SK-N-MC (cell line): ENCODE measurements around the gene WFDC11.
"Not testable (repeated sequence)": the region's sequence is repeated elsewhere in the genome, so short reads cannot be mapped to it uniquely, and the experiment has no call there.

Experiments used
- DNase-seq: peaks from one replicate; pipeline ENCODE4 v3.0.0-alpha.2; 2011; ENCODE audit warnings: low read depth, low spot score
- H3K27ac ChIP-seq: fragments of 200-600 bp; sonication (generic); 2 replicates; pipeline ENCODE4 v1.5.1; 2016; ENCODE audit warnings: mixed run types
- H3K36me3 ChIP-seq: fragments of 200-600 bp; sonication (generic); 2 replicates; pipeline ENCODE4 v1.6.1; 2017; ENCODE audit warnings: antibody characterized with exemption, low read length, mixed read lengths; ENCODE audit not compliant: insufficient read depth
- H3K4me3 ChIP-seq: fragments of 200-600 bp; sonication (generic); 2 replicates; pipeline ENCODE4 v1.5.1; 2016
- H3K9ac ChIP-seq: fragments of 200-600 bp; sonication (generic); 2 replicates; pipeline ENCODE4 v1.8.0; 2017; ENCODE audit warnings: mixed run types, mixed read lengths; ENCODE audit not compliant: insufficient read length
- H3K9me3 ChIP-seq: fragments of 200-600 bp; sonication (generic); 2 replicates; pipeline ENCODE4 v1.6.1; 2017; ENCODE audit warnings: low read depth, mild to moderate bottlenecking, antibody characterized with exemption, low read length, moderate library complexity, mixed read lengths
- EZH2 ChIP-seq: fragments of 200-600 bp; sonication (generic); IDR thresholded peaks from one replicate; pipeline ENCODE4 v1.6.1; 2017; ENCODE audit warnings: antibody characterized with exemption
- FOXP2 ChIP-seq: optimal IDR thresholded peaks from 2 replicates; pipeline ENCODE3; 2011; ENCODE audit warnings: mild to moderate bottlenecking, moderate library complexity; ENCODE audit not compliant: insufficient read depth; ENCODE audit errors: extremely low read length, control extremely low read depth
- POLR2AphosphoS5 ChIP-seq: IDR thresholded peaks from 2 replicates; pipeline ENCODE4 v1.6.1; 2012; ENCODE audit warnings: mild to moderate bottlenecking, low read depth, low read length, borderline replicate concordance

WFDC11 gene

GRCh38 chr20:45672765-45673164, 2.7 kb upstream of the WFDC11 start:
- DNase-seq: no peak
- Histone ChIP-seq H3K4me3 (no peak overlapping the region), H3K27ac (no peak overlapping the region), H3K36me3 (no peaks in the 10 kb centered on the region), H3K9ac (no peak overlapping the region), H3K9me3 (no peaks in the 10 kb centered on the region)
- no peak for TF ChIP-seq FOXP2
- TF ChIP-seq EZH2: no peak
- no peak for TF ChIP-seq POLR2AphosphoS5

DNA sequence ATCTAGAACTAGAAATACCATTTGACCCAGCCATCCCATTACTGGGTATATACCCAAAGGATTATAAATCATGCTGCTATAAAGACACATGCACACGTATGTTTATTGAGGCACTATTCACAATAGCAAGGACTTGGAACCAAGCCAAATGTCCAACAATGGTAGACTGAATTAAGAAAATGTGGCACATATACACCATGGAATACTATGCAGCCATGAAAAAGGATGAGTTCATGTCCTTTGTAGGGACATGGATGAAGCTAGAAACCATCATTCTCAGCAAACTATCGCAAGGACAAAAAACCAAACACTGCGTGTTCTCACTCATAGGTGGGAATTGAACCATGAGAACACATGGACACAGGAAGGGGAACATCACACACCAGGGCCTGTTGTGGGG, 13.0 kb downstream of the WFDC11 start:
- H3K9me3 ChIP-seq, H3K4me3 ChIP-seq, H3K36me3 ChIP-seq, DNase-seq, H3K27ac ChIP-seq, H3K9ac ChIP-seq: not testable (repeated sequence)

GRCh38 chr20:45651726-45652125, 18.3 kb downstream of the WFDC11 start:
- not testable (repeated sequence) for H3K4me3 ChIP-seq, H3K27ac ChIP-seq, H3K36me3 ChIP-seq, H3K9ac ChIP-seq, H3K9me3 ChIP-seq, DNase-seq

- H3K36me3 ChIP-seq: no peaks in the 10 kb centered on the region
- H3K9me3 ChIP-seq: no peaks in the 10 kb centered on the region
- no peak for TF ChIP-seq POLR2AphosphoS5
- TF ChIP-seq EZH2: no peak
- no peak for TF ChIP-seq FOXP2
- DNase-seq: no peak
- no peak overlapping the region for H3K27ac ChIP-seq
- no peak overlapping the region for H3K4me3 ChIP-seq
- H3K9ac ChIP-seq: no peak overlapping the region
Observed at GRCh38 chr20:45649312-45649863, 20.7 kb downstream of the WFDC11 start.

DNA sequence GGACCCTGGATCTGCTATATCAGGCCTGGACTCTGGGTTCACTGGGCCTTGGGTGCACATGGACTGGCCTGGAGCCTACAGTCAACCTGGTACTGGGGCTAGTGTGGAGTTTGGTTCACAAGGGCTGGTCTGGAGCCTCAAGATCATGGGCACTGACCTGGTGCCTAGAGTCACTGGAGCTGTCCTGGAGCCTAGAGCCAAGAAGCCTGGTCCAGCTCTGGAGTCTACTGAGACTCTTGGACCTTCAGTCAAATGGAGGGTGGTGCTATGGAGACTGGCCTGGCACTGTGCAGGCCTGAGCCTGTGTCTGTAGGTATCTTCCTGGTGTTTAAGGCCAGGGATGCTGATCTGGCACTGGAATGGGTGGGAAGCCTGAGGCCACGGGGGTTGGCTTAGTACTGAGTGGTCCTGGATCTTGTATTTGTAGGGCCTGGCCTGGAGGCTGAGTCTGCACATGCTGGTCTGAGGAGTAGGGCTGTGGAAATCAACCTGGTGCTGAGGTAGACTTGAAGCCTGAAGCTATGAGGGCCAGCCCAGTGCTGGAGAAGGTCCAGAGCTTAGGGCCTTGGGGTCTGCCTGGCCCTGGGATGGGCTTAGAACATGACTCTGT, 22.5 kb downstream of the WFDC11 start:
- Histone ChIP-seq H3K9ac (no peak overlapping the region), H3K27ac (no peak overlapping the region), H3K9me3 (no peaks in the 10 kb centered on the region), H3K36me3 (no peaks in the 10 kb centered on the region), H3K4me3 (no peak overlapping the region)
- DNase-seq: no peak
- TF ChIP-seq EZH2: no peak
- TF ChIP-seq FOXP2: no peak
- no peak for TF ChIP-seq POLR2AphosphoS5

DNA sequence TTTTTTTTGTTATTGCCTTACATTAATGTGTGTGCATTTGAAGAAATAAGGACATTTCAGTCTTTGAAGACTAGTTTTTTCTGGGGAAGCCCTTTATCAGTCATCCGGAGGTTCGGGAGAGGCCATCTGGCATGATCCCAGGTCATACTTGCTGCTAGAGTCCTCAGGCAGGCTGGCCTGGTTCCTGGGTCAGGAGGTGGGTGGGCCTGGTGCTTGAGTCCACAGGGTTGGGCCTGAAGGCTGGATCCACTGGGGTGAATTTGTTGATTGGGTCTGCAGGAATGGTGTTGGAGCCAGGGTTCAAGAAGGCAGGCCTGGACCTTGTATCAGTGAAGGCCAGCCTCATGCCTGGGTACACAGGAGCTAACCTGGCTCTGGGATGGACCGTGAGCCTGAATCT, 23.2 kb downstream of the WFDC11 start:
- DNase-seq: no peak
- Histone ChIP-seq H3K27ac (no peak overlapping the region), H3K9ac (no peak overlapping the region), H3K9me3 (no peaks in the 10 kb centered on the region), H3K36me3 (no peaks in the 10 kb centered on the region), H3K4me3 (no peak overlapping the region)
- TF ChIP-seq POLR2AphosphoS5: no peak
- no peak for TF ChIP-seq FOXP2
- no peak for TF ChIP-seq EZH2

DNA sequence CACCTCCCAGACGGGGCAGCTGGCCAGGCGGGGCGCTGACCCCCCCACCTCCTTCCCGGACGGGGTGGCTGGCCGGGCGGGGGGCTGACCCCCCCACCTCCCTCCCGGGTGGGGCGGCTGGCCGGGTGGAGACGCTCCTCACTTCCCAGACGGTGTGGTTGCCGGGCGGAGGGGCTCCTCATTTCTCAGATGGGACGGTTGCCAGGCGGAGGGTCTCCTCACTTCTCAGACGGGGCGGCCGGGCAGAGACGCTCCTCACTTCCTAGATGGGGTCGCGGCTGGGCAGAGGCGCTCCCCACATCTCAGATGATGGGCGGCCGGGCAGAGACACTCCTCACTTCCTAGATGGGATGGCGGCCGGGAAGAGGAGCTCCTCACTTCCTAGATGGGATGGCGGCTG, 24.2 kb downstream of the WFDC11 start:
- not testable (repeated sequence) for H3K36me3 ChIP-seq, H3K27ac ChIP-seq, H3K9ac ChIP-seq, H3K4me3 ChIP-seq, H3K9me3 ChIP-seq, DNase-seq

DNA sequence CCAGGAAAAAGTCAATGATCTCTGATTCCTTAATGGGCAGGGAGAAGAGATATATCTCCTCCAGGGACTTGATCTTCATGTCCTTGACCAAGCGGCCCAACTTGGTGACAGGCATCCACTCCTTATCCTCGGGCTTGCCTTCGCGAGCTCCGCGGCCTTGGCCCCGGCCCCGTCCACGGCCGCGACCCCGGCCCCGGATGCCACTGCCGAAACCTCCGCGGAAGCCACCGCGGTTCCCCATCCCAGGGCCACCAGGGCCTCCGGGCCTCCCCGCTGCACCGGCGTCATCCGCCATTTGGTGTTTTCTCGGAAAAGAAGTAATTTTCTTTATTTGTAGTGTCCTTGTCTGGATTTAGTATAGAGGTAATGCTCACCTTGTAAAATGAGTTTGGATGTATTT, 29.0 kb downstream of the WFDC11 start:
- not testable (repeated sequence) for DNase-seq, H3K36me3 ChIP-seq, H3K9me3 ChIP-seq, H3K4me3 ChIP-seq, H3K9ac ChIP-seq, H3K27ac ChIP-seq

DNA sequence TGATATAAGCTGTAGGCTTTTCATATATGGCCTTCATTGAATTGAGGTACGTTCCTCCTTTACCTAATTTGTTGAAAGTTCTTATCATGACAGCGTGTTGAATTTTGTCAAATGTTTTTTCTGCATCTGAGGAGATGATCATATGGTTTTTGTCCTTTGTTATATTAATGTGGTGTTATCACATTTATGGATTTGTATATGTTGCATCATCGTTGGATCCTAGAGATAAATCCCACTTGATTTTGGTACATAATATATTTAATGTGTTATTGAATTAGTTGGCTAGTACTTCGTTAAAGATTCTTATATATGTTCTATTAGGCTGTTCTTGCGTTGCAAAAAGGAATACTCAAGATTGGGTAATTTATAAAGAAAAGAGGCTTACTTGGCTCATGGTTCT, 30.4 kb downstream of the WFDC11 start:
- Histone ChIP-seq H3K9me3 (no peaks in the 10 kb centered on the region), H3K27ac (no peak overlapping the region), H3K4me3 (no peak overlapping the region), H3K9ac (no peak overlapping the region), H3K36me3 (no peaks in the 10 kb centered on the region)
- TF ChIP-seq EZH2: no peak
- no peak for TF ChIP-seq FOXP2
- TF ChIP-seq POLR2AphosphoS5: no peak
- no peak for DNase-seq

DNA sequence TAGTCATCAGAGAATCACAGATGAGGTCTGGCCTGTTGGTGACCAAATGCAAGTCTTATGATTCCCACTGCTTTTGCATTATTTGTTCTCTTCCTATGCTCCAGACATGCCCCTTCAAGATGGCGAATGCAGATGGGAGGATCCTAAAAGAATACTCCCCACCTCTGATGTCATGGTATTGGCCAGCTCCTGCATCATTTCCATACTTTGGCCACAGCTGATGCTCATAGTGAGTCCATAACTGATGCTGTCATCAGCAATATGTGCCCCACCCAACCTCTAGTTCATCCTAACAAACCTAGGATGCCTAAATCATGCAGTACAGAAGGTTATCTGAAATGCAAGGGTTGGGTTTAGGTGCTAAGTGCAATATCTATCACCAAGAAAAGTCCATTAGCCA, 33.5 kb downstream of the WFDC11 start:
- DNase-seq: no peak
- H3K4me3 ChIP-seq: no peak overlapping the region
- no peaks in the 10 kb centered on the region for H3K36me3 ChIP-seq
- H3K9ac ChIP-seq: no peak overlapping the region
- no peaks in the 10 kb centered on the region for H3K9me3 ChIP-seq
- H3K27ac ChIP-seq: no peak overlapping the region
- TF ChIP-seq POLR2AphosphoS5 (no peak), FOXP2 (no peak), EZH2 (no peak)
